ENCODE results near the gene RTN4RL1.

DNA sequence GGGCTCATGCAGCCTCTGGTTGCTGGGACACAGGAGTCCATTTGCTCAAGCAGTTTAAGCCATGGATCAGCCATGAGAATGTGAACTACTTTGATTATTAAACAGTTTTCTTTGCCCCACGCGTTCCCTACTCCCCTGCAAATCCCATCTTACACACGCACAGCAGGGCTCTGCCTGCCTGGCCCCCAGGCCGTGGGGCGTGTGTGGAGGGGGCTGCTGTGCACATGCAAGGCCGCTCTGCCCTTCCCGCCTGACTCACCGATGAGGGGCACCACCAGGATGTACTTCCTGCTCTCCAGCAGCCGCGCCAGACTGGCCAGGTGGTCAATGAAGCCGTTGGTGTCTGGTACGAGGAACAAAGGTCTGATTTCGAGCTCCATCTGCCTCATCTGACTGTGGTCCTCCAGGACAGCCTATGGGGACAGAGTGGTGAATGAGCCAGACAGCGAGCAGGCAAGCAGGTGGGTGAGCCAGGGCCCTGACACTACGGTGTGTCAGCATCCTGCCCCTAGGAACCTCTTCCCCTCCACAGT is 43.5 kb upstream of the RTN4RL1 start:
- TF ChIP-seq, protein P1, sequence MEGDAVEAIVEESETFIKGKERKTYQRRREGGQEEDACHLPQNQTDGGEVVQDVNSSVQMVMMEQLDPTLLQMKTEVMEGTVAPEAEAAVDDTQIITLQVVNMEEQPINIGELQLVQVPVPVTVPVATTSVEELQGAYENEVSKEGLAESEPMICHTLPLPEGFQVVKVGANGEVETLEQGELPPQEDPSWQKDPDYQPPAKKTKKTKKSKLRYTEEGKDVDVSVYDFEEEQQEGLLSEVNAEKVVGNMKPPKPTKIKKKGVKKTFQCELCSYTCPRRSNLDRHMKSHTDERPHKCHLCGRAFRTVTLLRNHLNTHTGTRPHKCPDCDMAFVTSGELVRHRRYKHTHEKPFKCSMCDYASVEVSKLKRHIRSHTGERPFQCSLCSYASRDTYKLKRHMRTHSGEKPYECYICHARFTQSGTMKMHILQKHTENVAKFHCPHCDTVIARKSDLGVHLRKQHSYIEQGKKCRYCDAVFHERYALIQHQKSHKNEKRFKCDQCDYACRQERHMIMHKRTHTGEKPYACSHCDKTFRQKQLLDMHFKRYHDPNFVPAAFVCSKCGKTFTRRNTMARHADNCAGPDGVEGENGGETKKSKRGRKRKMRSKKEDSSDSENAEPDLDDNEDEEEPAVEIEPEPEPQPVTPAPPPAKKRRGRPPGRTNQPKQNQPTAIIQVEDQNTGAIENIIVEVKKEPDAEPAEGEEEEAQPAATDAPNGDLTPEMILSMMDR (IDR thresholded peaks at IDR 0.05; ENCODE audit: low read depth, low read length, poor library complexity, severe bottlenecking), result no peak
- no peak for TF ChIP-seq EZH2phosphoT487 (IDR thresholded peaks at IDR 0.05; ENCODE audit: borderline replicate concordance, low read length)
